Ishikawa (cell line): ENCODE data around the gene TNFRSF8.

Experiments used
- CEBPB ChIP-seq: IDR thresholded peaks from 2 replicates; pipeline ENCODE4 v1.6.1; 2012
- EGR1 ChIP-seq: IDR thresholded peaks from 2 replicates; pipeline ENCODE4 v1.6.1; 2012
- EP300 ChIP-seq: IDR thresholded peaks from 2 replicates; pipeline ENCODE4 v1.6.1; 2012; ENCODE audit warnings: borderline replicate concordance
- MAX ChIP-seq: IDR thresholded peaks from 2 replicates; pipeline ENCODE4 v1.6.1; 2012
- RAD21 ChIP-seq: IDR thresholded peaks from 2 replicates; pipeline ENCODE4 v1.6.1; 2012; ENCODE audit warnings: low read depth
- REST ChIP-seq: IDR thresholded peaks from 2 replicates; pipeline ENCODE4 v1.6.1; 2012; ENCODE audit warnings: low read depth, mild to moderate bottlenecking
- TAF1 ChIP-seq: IDR thresholded peaks from 2 replicates; pipeline ENCODE4 v1.6.1; 2012; ENCODE audit warnings: low read depth, mild to moderate bottlenecking
- USF1 ChIP-seq: IDR thresholded peaks from 2 replicates; pipeline ENCODE4 v1.6.1; 2012
- YY1 ChIP-seq: IDR thresholded peaks from 2 replicates; pipeline ENCODE4 v1.6.1; 2012; ENCODE audit warnings: low read depth
- ZBTB7A ChIP-seq: IDR thresholded peaks from 2 replicates; pipeline ENCODE4 v1.6.1; 2012; ENCODE audit warnings: low read depth

- TF ChIP-seq REST (no peak), ZBTB7A (no peak), RAD21 (no peak), MAX (no peak), TAF1 (no peak), EP300 (no peak), YY1 (no peak), CEBPB (no peak), EGR1 (no peak), USF1 (no peak)
Observed at GRCh38 chr1:12046749-12047119, 16.4 kb upstream of the TNFRSF8 start.
